ENCODE data around the gene CEP20. TPM values are rescaled to one million over a fixed set of nuclear protein-coding genes. Genes with fewer than 3 reads are reported as not detected.
"Not testable (repeated sequence)": the region's sequence is repeated elsewhere in the genome, so short reads cannot be mapped to it uniquely, and the experiment has no call there.

Gene CEP20
- 10 to 100 TPM; 23.5 to 40.5 (median 30.3) TPM for total RNA-seq

- peak; percentile 99 for DNase-seq (ENCODE audit: low spot score)
- ATAC-seq (ENCODE audit: low FRiP score): peak; percentile 100
- TF ChIP-seq, protein P1, sequence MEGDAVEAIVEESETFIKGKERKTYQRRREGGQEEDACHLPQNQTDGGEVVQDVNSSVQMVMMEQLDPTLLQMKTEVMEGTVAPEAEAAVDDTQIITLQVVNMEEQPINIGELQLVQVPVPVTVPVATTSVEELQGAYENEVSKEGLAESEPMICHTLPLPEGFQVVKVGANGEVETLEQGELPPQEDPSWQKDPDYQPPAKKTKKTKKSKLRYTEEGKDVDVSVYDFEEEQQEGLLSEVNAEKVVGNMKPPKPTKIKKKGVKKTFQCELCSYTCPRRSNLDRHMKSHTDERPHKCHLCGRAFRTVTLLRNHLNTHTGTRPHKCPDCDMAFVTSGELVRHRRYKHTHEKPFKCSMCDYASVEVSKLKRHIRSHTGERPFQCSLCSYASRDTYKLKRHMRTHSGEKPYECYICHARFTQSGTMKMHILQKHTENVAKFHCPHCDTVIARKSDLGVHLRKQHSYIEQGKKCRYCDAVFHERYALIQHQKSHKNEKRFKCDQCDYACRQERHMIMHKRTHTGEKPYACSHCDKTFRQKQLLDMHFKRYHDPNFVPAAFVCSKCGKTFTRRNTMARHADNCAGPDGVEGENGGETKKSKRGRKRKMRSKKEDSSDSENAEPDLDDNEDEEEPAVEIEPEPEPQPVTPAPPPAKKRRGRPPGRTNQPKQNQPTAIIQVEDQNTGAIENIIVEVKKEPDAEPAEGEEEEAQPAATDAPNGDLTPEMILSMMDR (IDR thresholded peaks at IDR 0.05): no peak
These were observed at the start of gene CEP20 for GRCh38 chr16:15888072-15888976. Gene CEP20, minus strand, starts transcription at chr16:15888603. Its CDS starts 18 bp downstream, at chr16:15888585.

GRCh38 chr16:15936809-15937208 is 48.4 kb upstream of the CEP20 start:
- ATAC-seq (ENCODE audit: low FRiP score); DNase-seq (ENCODE audit: low spot score): not testable (repeated sequence)

- TF ChIP-seq, protein P1 (IDR thresholded peaks at IDR 0.05): no peak
- ATAC-seq (ENCODE audit: low FRiP score) (no peak), DNase-seq (ENCODE audit: low spot score) (no peak)
These were observed 46.6 kb upstream of the CEP20 start for GRCh38 chr16:15934991-15935390.

DNA sequence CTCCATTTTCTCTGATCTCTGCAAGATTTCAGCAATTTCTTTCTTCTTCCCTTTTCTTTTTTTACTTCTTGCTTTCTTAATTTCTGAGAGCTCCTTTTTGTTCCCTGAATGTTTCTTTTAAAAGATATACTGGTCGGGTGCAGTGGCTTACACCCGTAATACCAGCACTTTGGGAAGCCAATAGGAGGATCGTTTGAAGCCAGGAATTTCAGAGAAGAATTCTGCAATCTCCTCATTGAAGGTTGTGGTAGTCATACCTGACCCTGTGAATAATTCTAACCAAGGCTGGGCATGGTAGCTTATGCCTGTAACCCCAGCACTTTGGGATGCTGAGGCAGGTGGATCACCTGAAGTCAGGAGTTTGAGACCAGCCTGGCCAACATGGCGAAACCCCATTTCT is 45.4 kb upstream of the CEP20 start:
- TF ChIP-seq, protein P1 (IDR thresholded peaks at IDR 0.05): no peak
- no peak for ATAC-seq (ENCODE audit: low FRiP score)
- no peak for DNase-seq (ENCODE audit: low spot score)

DNA sequence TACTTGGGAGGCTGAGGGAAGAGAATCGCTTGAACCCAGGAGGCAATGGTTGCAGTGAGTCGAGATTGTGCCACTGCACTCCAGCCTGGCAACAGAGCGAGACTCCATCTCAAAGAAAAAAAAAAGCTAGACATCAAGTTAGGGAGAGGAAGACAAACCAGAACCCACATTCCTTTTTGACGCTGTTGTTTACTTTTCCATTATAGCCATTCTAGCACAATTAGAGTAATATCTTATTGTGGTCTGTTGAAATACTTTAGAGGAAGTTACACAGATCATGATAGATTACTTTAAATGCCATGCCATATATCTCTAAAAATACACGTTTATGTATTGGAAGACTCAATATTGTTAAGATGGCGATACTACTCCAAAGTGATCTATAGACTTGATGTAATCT is 44.5 kb upstream of the CEP20 start:
- ATAC-seq (ENCODE audit: low FRiP score) (no peak), DNase-seq (ENCODE audit: low spot score) (no peak)
- TF ChIP-seq, protein P1 (IDR thresholded peaks at IDR 0.05): no peak

- TF ChIP-seq, protein P1 (IDR thresholded peaks at IDR 0.05): no peak
- peak; percentile 57 for ATAC-seq (ENCODE audit: low FRiP score)
- no peak for DNase-seq (ENCODE audit: low spot score)
These were observed 40.1 kb upstream of the CEP20 start for GRCh38 chr16:15928261-15929104.

- TF ChIP-seq, protein P1 (IDR thresholded peaks at IDR 0.05): no peak
- DNase-seq (ENCODE audit: low spot score) (no peak), ATAC-seq (ENCODE audit: low FRiP score) (no peak)
These were observed 37.2 kb upstream of the CEP20 start for GRCh38 chr16:15925631-15926030.
